Right renal pelvis (tissue), 4 donors: ENCODE measurements around the gene SLC6A18. TPM values are rescaled to one million over a fixed set of nuclear protein-coding genes. Genes with fewer than 3 reads are reported as not detected.
"Not testable (repeated sequence)": the region's sequence is repeated elsewhere in the genome, so short reads cannot be mapped to it uniquely, and the experiment has no call there.

Source experiments
- DNase-seq, 4 donors: peaks; one replicate each; pipeline ENCODE4 v3.0.0-alpha.2; 2013; ENCODE audit warnings: low read depth in 4 of 4, low spot score in 3 of 4, missing footprints in 1 of 4
- polyA plus RNA-seq, 4 donors: library from polyadenylated mRNA; unstranded; fragments of 120-200 nt; gene quantifications; one replicate each; pipeline ENCODE4 v1.2.1, GENCODE V29; 2013; ENCODE audit not compliant: insufficient read length in 4 of 4

Gene SLC6A18
- polyA plus RNA-seq, 4 donors = 0.24 to 3.9 (median 1.6) TPM

- no peak for DNase-seq
Measured at GRCh38 chr5:1249366-1250280, 24.4 kb downstream of the SLC6A18 start.

- no peak for DNase-seq
Measured at GRCh38 chr5:1251678-1252580, 26.7 kb downstream of the SLC6A18 start.

GRCh38 chr5:1252681-1253080 is 27.5 kb downstream of the SLC6A18 start:
- DNase-seq = no peak

GRCh38 chr5:1253456-1254105 is 28.4 kb downstream of the SLC6A18 start:
- DNase-seq = no peak

GRCh38 chr5:1254196-1254595 is 29.0 kb downstream of the SLC6A18 start:
- DNase-seq = no peak

GRCh38 chr5:1255081-1255561 is 29.9 kb downstream of the SLC6A18 start:
- no peak for DNase-seq

GRCh38 chr5:1256776-1257175 is 31.6 kb downstream of the SLC6A18 start:
- DNase-seq = no peak

GRCh38 chr5:1257363-1257762 is 32.2 kb downstream of the SLC6A18 start:
- no peak for DNase-seq

GRCh38 chr5:1257841-1258240 is 32.7 kb downstream of the SLC6A18 start:
- no peak for DNase-seq

- DNase-seq = no peak
Measured at GRCh38 chr5:1259806-1260480, 34.8 kb downstream of the SLC6A18 start.

GRCh38 chr5:1261643-1262042 is 36.5 kb downstream of the SLC6A18 start:
- DNase-seq = no peak

GRCh38 chr5:1262381-1262780 is 37.2 kb downstream of the SLC6A18 start:
- no peak for DNase-seq

- no peak for DNase-seq
Measured at GRCh38 chr5:1264211-1264610, 39.0 kb downstream of the SLC6A18 start.

- DNase-seq = no peak
Measured at GRCh38 chr5:1265026-1265425, 39.8 kb downstream of the SLC6A18 start.

- no peak for DNase-seq
Measured at GRCh38 chr5:1265461-1266455, 40.6 kb downstream of the SLC6A18 start.

GRCh38 chr5:1266791-1267190 is 41.6 kb downstream of the SLC6A18 start:
- no peak for DNase-seq

GRCh38 chr5:1267464-1267863 is 42.3 kb downstream of the SLC6A18 start:
- not testable (repeated sequence) for DNase-seq

GRCh38 chr5:1268056-1268455 is 42.9 kb downstream of the SLC6A18 start:
- no peak for DNase-seq

GRCh38 chr5:1268666-1269065 is 43.5 kb downstream of the SLC6A18 start:
- DNase-seq = no peak
